ENCODE data around the gene PRKAG2.
"Not testable (repeated sequence)": the region's sequence is repeated elsewhere in the genome, so short reads cannot be mapped to it uniquely, and the experiment has no call there.

PRKAG2 gene

GRCh38 chr7:151827620-151828019, 49.3 kb downstream of the PRKAG2 start:
- Histone ChIP-seq H3K9me3 (replicated peaks in 1 of 2; ENCODE audit: control insufficient read depth in 2 of 2, insufficient read depth in 1 of 2, low read depth in 1 of 2, low read length in 2 of 2) (peaks cover 0 to 2% of the 10 kb centered on the region in 2 donors), H2BK5ac (ENCODE audit: low read length) (no peak overlapping the region), H3K23ac (ENCODE audit: low read depth, low read length, poor library complexity) (no peak overlapping the region), H3K4me3 (ENCODE audit: low read length in 2 of 2) (no peak overlapping the region), H3K9ac (ENCODE audit: low read depth, low read length, poor library complexity) (no peak overlapping the region), H3K4me2 (ENCODE audit: insufficient read depth, low read length, poor library complexity, severe bottlenecking) (no peak overlapping the region), H2AFZ (ENCODE audit: low read length) (no peak overlapping the region), H2BK120ac (ENCODE audit: low read depth, low read length) (no peak overlapping the region), H4K8ac (ENCODE audit: low read depth, low read length) (no peak overlapping the region), H3K4ac (ENCODE audit: low read length) (no peak overlapping the region), H2BK15ac (ENCODE audit: low read length) (no peak overlapping the region), H3K14ac (ENCODE audit: low read length) (no peak overlapping the region), H3K4me1 (ENCODE audit: control insufficient read depth in 2 of 2, insufficient read depth in 1 of 2, low read depth in 1 of 2, low read length in 2 of 2) (peaks cover 0 to 3% of the 10 kb centered on the region in 2 donors), H2AK5ac (ENCODE audit: low read depth, low read length) (no peak overlapping the region), H4K91ac (ENCODE audit: low read depth, low read length, poor library complexity) (no peak overlapping the region), H3K18ac (ENCODE audit: low read length) (no peak overlapping the region), H2BK12ac (ENCODE audit: low read length) (no peak overlapping the region), H3K27ac (replicated peaks; ENCODE audit: low read length) (no peak overlapping the region), H3K79me1 (ENCODE audit: low read depth, low read length) (no peaks in the 10 kb centered on the region), H3K36me3 (replicated peaks in 1 of 2; ENCODE audit: control insufficient read depth in 2 of 2, insufficient read depth in 2 of 2, low read length in 2 of 2) (no peaks in the 10 kb centered on the region), H3K27me3 (ENCODE audit: control insufficient read depth in 3 of 3, insufficient read depth in 3 of 3, low read depth in 1 of 3, low read length in 3 of 3) (peaks cover 0 to 23% (median 0%) of the 10 kb centered on the region in 3 experiments)
- WGBS, 2 donors (ENCODE audit: extremely low coverage in 2 of 2, insufficient read length in 2 of 2, insufficient replicate concordance in 1 of 2), result no CpG with 5 or more reads among the region's 8 CpGs
- no peak for DNase-seq (ENCODE audit: low spot score)

GRCh38 chr7:151826316-151826715, 50.6 kb downstream of the PRKAG2 start:
- DNase-seq (ENCODE audit: low spot score), result not testable (repeated sequence)

GRCh38 chr7:151825721-151826120, 51.2 kb downstream of the PRKAG2 start:
- Histone ChIP-seq H2BK15ac (ENCODE audit: low read length) (no peak overlapping the region), H4K91ac (ENCODE audit: low read depth, low read length, poor library complexity) (no peak overlapping the region), H3K4me2 (ENCODE audit: insufficient read depth, low read length, poor library complexity, severe bottlenecking) (no peak overlapping the region), H3K18ac (ENCODE audit: low read length) (no peak overlapping the region), H3K23ac (ENCODE audit: low read depth, low read length, poor library complexity) (no peak overlapping the region), H2AK5ac (ENCODE audit: low read depth, low read length) (no peak overlapping the region), H3K14ac (ENCODE audit: low read length) (no peak overlapping the region), H2BK120ac (ENCODE audit: low read depth, low read length) (no peak overlapping the region), H3K27ac (replicated peaks; ENCODE audit: low read length) (no peak overlapping the region), H3K4me3 (ENCODE audit: low read length in 2 of 2) (no peak overlapping the region), H2AFZ (ENCODE audit: low read length) (no peak overlapping the region), H4K8ac (ENCODE audit: low read depth, low read length) (no peak overlapping the region), H3K9me3 (replicated peaks in 1 of 2; ENCODE audit: control insufficient read depth in 2 of 2, insufficient read depth in 1 of 2, low read depth in 1 of 2, low read length in 2 of 2) (peaks cover 0 to 2% of the 10 kb centered on the region in 2 donors), H3K4me1 (ENCODE audit: control insufficient read depth in 2 of 2, insufficient read depth in 1 of 2, low read depth in 1 of 2, low read length in 2 of 2) (peaks cover 0 to 3% of the 10 kb centered on the region in 2 donors), H3K4ac (ENCODE audit: low read length) (no peak overlapping the region), H2BK5ac (ENCODE audit: low read length) (no peak overlapping the region), H3K79me1 (ENCODE audit: low read depth, low read length) (no peaks in the 10 kb centered on the region), H3K36me3 (replicated peaks in 1 of 2; ENCODE audit: control insufficient read depth in 2 of 2, insufficient read depth in 2 of 2, low read length in 2 of 2) (no peaks in the 10 kb centered on the region), H3K9ac (ENCODE audit: low read depth, low read length, poor library complexity) (no peak overlapping the region), H3K27me3 (ENCODE audit: control insufficient read depth in 3 of 3, insufficient read depth in 3 of 3, low read depth in 1 of 3, low read length in 3 of 3) (peaks cover 0 to 31% (median 0%) of the 10 kb centered on the region in 3 experiments), H2BK12ac (ENCODE audit: low read length) (no peak overlapping the region)
- WGBS, 2 donors (ENCODE audit: extremely low coverage in 2 of 2, insufficient read length in 2 of 2, insufficient replicate concordance in 1 of 2), result no CpG with 5 or more reads among the region's 5 CpGs
- no peak for DNase-seq (ENCODE audit: low spot score)

More at GRCh38 chr7:151826316-151826715, 50.6 kb downstream of the PRKAG2 start:
- H3K23ac ChIP-seq (ENCODE audit: low read depth, low read length, poor library complexity); H3K14ac ChIP-seq (ENCODE audit: low read length); H2AFZ ChIP-seq (ENCODE audit: low read length); H4K91ac ChIP-seq (ENCODE audit: low read depth, low read length, poor library complexity); H3K36me3 ChIP-seq (replicated peaks in 1 of 2; ENCODE audit: control insufficient read depth in 2 of 2, insufficient read depth in 2 of 2, low read length in 2 of 2); H2BK120ac ChIP-seq (ENCODE audit: low read depth, low read length); H2AK5ac ChIP-seq (ENCODE audit: low read depth, low read length); H3K4me3 ChIP-seq (ENCODE audit: low read length in 2 of 2); H3K9ac ChIP-seq (ENCODE audit: low read depth, low read length, poor library complexity); H3K4me2 ChIP-seq (ENCODE audit: insufficient read depth, low read length, poor library complexity, severe bottlenecking); H2BK12ac ChIP-seq (ENCODE audit: low read length); H4K8ac ChIP-seq (ENCODE audit: low read depth, low read length); H3K18ac ChIP-seq (ENCODE audit: low read length); H2BK5ac ChIP-seq (ENCODE audit: low read length); H3K9me3 ChIP-seq (replicated peaks in 1 of 2; ENCODE audit: control insufficient read depth in 2 of 2, insufficient read depth in 1 of 2, low read depth in 1 of 2, low read length in 2 of 2); H3K79me1 ChIP-seq (ENCODE audit: low read depth, low read length); H3K4me1 ChIP-seq (ENCODE audit: control insufficient read depth in 2 of 2, insufficient read depth in 1 of 2, low read depth in 1 of 2, low read length in 2 of 2); H3K4ac ChIP-seq (ENCODE audit: low read length); H3K27ac ChIP-seq (replicated peaks; ENCODE audit: low read length); H2BK15ac ChIP-seq (ENCODE audit: low read length): not testable (repeated sequence)
- peaks cover 0 to 28% (median 0%) of the 10 kb centered on the region in 3 experiments for H3K27me3 ChIP-seq (ENCODE audit: control insufficient read depth in 3 of 3, insufficient read depth in 3 of 3, low read depth in 1 of 3, low read length in 3 of 3)
- WGBS, 2 donors (ENCODE audit: extremely low coverage in 2 of 2, insufficient read length in 2 of 2, insufficient replicate concordance in 1 of 2), result no CpG with 5 or more reads among the region's 6 CpGs

GRCh38 chr7:151824373-151824933, 52.5 kb downstream of the PRKAG2 start:
- peaks cover 0 to 39% (median 0%) of the 10 kb centered on the region in 3 experiments for H3K27me3 ChIP-seq (ENCODE audit: control insufficient read depth in 3 of 3, insufficient read depth in 3 of 3, low read depth in 1 of 3, low read length in 3 of 3)
- no peak for DNase-seq (ENCODE audit: low spot score)
- H3K4me1 ChIP-seq (ENCODE audit: control insufficient read depth in 2 of 2, insufficient read depth in 1 of 2, low read depth in 1 of 2, low read length in 2 of 2), result no peaks in the 10 kb centered on the region
- peak overlapping the region; percentile 59 for H2AFZ ChIP-seq (ENCODE audit: low read length)
- H2BK120ac ChIP-seq (ENCODE audit: low read depth, low read length), result no peak overlapping the region
- H2BK5ac ChIP-seq (ENCODE audit: low read length), result no peak overlapping the region
- H3K9me3 ChIP-seq (replicated peaks in 1 of 2; ENCODE audit: control insufficient read depth in 2 of 2, insufficient read depth in 1 of 2, low read depth in 1 of 2, low read length in 2 of 2), result no peaks in the 10 kb centered on the region
- H3K4me2 ChIP-seq (ENCODE audit: insufficient read depth, low read length, poor library complexity, severe bottlenecking), result no peak overlapping the region
- H3K14ac ChIP-seq (ENCODE audit: low read length), result no peak overlapping the region
- no peaks in the 10 kb centered on the region for H3K79me1 ChIP-seq (ENCODE audit: low read depth, low read length)
- no peak overlapping the region for H4K91ac ChIP-seq (ENCODE audit: low read depth, low read length, poor library complexity)
- H2BK15ac ChIP-seq (ENCODE audit: low read length), result no peak overlapping the region
- no CpG with 5 or more reads among the region's 14 CpGs for WGBS, 2 donors (ENCODE audit: extremely low coverage in 2 of 2, insufficient read length in 2 of 2, insufficient replicate concordance in 1 of 2)
- no peak overlapping the region for H3K23ac ChIP-seq (ENCODE audit: low read depth, low read length, poor library complexity)
- no peak overlapping the region for H4K8ac ChIP-seq (ENCODE audit: low read depth, low read length)
- H2AK5ac ChIP-seq (ENCODE audit: low read depth, low read length), result no peak overlapping the region
- H3K27ac ChIP-seq (replicated peaks; ENCODE audit: low read length), result no peak overlapping the region
- H2BK12ac ChIP-seq (ENCODE audit: low read length), result no peak overlapping the region
- H3K18ac ChIP-seq (ENCODE audit: low read length), result no peak overlapping the region
- no peak overlapping the region for H3K4me3 ChIP-seq (ENCODE audit: low read length in 2 of 2)
- H3K9ac ChIP-seq (ENCODE audit: low read depth, low read length, poor library complexity), result no peak overlapping the region
- no peaks in the 10 kb centered on the region for H3K36me3 ChIP-seq (replicated peaks in 1 of 2; ENCODE audit: control insufficient read depth in 2 of 2, insufficient read depth in 2 of 2, low read length in 2 of 2)
- H3K4ac ChIP-seq (ENCODE audit: low read length), result no peak overlapping the region
